Measurements from ENCODE around the gene EIF2AK3.

GRCh38 chr2:88575630-88576029 is 51.6 kb downstream of the EIF2AK3 start:
- no peak for TF ChIP-seq CTCF (IDR thresholded peaks at IDR 0.05; ENCODE audit: low read depth, low read length, poor library complexity, severe bottlenecking)
- no peak for TF ChIP-seq EZH2phosphoT487 (IDR thresholded peaks at IDR 0.05; ENCODE audit: borderline replicate concordance, low read length)

Data from DOHH2 (cell line).